Effector CD4-positive, alpha-beta T cell (primary cell): ENCODE measurements around the gene RPL3.
"Not testable (repeated sequence)": the region's sequence is repeated elsewhere in the genome, so short reads cannot be mapped to it uniquely, and the experiment has no call there.

Experiments
- DNase-seq: peaks from one replicate; pipeline ENCODE4 v3.0.0-alpha.2; 2020
- total RNA-seq: gene quantifications from one replicate; lab custom pipeline; 2026; lab: John Stamatoyannopoulos, UW

The RPL3 gene
- 2,074 reads per million, percentile 100 among the genes with 10 or more reads in this experiment for total RNA-seq

DNA sequence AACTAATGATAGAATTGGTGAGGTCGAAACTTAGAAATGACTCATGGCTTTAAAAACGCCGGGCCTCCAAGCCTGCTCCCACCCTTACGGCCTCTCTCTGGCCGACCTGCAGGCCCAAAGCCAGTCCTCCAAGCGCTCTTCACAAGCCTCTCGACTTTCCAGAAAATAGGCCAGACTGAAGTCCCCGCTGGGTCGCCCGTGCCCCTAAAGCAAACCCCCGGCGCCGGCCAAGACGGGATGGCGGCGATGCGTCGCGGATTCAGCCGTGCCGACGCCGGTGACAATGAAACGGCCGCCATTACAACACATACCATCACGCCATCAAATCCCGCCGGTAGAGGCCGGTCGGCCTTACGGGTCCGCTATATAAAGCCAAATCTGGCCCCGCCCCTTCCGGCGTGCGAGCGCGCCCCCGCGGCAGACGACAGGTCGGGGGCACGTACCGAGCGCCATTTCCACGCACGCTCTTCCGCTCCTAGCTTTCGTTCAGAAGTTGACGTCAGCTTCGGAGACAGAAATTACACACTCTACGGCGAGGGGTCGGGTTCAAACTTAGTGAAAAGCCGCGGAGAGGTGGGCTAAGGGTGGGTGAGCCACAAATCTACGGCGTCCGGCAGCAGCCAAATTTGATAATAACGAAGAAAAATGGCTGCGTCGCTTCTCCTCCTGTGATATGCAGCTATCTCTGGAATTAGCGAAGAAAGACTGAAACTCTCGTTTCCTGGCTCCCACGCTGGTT lies at the start of gene RPL3:
TSS of gene RPL3 (minus strand) at position 340 of the 739 bp plus-strand sequence. CDS start at position 314, 26 bp downstream.
- DNase-seq = peak; percentile 95

DNA sequence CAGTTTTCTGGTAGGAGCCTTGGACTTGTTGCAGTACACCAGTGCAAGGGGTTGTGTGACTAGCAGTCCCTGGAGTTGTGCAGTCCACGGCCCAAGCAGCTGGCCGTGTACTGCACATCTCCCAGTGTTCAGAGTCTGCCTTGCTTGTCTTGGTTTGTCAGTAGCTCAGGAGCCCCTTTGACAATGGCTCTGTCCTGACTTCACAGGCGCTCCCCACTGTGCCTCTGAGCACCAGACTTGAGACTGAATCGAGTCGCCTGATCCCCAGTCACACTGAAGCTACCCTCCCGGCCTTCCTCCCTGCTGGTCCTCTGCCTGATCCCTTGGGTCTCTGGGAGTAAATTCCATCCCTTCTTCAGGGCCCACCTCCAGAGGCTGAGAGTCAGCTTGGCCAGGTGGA lies 49.8 kb upstream of the RPL3 start:
- no peak for DNase-seq

DNA sequence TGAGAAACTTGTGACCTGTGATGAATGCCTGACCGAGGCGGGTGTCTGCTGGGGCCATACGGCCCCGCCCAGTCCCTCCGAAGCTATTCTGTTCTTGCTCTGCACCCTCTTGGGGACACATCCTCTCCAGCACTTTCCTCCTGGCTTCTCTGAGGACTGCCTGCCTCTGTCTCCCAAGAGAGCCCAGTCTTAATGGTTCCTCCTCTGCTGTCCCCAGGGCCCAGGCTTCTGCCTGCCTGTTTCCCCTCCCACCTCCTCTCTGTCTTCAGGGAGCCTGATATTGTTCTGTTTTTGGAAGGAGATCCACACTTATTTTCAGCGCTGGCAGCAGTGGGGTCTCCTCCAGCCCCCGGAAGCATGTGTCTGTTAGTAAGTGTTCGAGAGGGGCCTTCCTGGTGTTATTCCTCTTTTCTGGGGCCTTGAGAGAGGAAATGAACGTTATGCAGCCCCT lies 49.1 kb upstream of the RPL3 start:
- DNase-seq = no peak

DNA sequence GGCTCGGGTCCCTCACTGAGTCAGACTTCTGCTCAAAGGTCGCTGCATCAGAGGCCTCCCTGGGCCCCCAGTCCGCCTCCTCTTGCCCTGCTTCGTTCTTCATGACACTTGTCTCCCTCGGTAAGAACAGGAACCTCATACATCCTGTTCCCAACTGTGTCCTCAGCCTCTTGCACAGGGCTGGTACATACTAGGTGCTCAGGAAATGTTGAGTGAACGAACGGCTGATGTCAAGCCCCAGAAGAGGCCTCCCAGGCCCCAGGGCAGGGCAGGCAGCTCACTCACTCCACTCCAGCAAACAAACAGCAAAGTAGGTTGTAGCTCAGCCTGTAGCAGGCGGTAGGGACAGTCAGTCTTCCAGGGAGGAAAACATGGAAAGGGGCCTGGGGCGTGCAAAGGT lies 47.6 kb upstream of the RPL3 start:
- no peak for DNase-seq

DNA sequence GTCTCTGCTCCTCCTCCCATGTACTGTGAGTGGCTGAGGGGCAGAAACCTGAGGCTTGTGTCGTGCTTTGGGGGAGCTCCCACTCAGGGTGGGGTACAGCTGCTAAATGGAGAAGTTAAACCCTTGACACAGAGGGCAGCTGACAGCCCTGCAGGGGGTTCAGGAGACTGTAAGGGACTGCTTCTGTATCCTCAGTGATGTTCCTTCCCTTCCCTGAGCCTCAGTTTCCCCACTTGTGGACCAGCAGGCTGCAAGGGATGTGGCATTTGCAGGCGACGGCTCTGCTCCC lies 46.0 kb upstream of the RPL3 start:
- DNase-seq = no peak

DNA sequence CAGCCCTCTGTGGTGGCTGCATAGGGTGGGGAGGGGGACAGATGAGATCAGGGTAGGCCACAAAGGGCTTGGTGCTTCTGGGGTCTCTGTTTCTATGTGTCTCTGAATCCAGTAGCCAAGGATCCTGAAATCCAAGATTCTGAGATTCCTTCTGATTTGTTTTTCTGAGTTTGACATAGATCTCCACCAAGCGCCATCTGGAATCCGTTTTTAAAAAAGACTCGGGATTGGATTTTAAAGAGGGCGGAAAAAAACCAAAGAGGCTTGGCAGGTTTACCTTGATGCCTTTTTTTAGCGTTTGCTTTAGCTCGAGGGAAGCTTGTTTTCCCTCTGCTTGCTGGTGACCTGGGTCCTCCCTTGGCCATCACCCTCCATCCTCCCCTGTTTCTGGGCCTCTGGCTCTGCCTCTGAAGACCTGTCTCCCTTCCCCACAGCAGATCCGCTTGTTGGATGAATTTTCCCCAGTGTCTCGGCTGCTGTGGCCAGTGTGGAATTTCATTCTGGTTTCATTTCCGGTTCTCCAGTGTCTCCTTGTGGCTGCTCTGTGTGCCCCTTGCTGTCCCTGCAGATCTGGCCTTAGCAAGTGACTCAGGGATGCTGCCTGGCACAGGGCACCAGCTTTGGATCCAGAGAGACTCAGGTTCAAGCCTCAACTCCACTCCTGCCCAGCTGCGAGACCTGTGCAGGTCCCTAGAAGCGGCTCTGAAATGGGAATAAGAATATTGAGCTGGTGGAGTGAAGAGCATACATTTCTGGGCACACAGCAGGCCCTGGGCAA lies 45.5 kb upstream of the RPL3 start:
- DNase-seq = no peak

DNA sequence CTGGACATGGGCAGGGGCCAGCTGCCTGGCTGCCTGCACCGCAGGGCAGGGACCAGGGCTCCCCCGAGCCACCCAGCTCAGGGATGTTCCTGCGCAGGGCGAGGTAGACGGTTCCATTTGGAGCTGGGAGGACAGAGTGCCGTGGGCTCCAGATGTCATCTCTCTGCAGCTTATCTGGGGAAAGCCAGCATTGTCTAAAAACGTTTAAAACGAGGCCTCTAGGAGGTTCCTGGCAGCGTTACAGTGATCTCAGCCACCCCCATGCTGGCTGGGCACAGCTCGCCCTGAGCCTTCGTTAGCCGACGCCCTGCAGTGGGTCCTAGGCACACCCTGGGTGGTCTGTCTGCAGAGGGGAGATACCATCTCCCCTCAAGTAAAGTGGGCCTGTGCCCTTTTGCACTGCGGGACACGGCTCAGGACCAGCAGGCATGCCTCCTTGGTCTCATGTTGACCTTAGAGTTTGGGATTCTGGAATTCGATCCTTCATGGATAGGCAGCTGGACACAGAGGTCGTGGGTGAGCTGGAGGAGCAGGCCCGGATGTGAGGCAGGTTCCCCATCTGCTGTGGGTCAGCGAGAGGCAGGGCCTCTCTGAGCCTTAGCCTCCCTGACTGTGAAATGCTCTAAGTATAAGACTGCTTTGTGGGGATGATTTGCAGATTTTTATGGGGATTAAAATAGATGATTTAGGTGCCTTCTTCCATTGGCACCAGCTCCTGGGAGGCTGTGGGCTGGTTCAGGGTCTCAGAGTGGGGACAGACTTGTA lies 44.5 kb upstream of the RPL3 start:
- no peak for DNase-seq

DNA sequence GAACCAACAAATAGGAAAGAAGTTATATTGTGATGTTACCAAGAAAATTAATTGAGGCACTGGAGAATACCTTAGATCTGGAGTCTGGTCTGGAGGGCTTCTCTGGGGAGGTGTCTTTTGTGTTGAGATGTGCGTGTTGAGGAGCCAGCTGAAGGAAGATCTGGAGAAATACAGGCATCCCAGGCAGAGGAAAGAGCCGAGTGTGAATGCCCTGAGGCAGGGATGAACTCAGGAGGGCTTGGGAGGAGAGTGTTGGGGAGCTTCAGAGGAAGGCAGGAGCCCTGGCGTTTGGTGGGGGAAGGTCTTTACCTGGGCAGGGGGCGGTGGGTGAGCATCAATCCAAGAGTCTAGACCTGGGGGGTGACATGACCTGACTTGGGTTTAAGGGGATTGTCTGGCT lies 43.5 kb upstream of the RPL3 start:
- DNase-seq = no peak

DNA sequence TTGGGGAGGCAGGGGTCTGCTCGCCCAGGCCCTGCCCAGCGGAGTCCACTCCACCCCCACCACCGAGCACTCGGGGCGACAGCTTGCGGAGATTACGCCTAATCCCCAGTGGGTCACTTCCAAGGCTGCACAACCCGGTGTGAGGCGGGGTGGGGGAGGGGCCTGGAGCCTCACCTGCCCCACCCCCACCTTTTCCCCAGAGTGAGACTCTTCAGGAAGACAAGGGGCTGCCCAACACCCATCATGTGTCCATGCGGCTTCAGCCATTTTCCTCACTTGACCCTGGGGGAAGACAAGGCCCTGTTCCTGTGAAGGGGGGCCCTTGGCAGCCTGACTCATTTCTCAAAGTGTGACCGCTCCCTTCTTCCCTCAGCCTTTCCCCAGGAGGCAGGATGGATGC lies 42.8 kb upstream of the RPL3 start:
- no peak for DNase-seq

DNA sequence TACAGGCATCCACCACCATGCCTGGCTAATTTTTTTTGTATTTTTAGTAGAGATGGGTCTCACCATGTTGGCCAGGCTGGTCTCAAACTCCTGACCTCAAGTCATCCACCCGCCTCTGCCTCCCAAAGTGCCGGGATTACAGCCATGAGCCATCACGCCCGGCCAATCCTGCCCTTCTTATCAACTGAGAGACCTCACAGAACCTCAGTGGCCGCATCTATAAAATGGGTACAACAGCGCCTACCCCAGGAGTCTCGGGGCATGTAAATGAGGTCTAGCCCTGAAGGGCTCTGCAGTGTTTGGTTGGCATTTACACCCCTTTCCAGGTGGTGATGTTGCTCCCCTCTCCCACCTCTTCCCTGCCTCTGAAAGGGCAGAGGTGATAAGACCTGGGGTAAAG lies 42.1 kb upstream of the RPL3 start:
- DNase-seq = no peak

DNA sequence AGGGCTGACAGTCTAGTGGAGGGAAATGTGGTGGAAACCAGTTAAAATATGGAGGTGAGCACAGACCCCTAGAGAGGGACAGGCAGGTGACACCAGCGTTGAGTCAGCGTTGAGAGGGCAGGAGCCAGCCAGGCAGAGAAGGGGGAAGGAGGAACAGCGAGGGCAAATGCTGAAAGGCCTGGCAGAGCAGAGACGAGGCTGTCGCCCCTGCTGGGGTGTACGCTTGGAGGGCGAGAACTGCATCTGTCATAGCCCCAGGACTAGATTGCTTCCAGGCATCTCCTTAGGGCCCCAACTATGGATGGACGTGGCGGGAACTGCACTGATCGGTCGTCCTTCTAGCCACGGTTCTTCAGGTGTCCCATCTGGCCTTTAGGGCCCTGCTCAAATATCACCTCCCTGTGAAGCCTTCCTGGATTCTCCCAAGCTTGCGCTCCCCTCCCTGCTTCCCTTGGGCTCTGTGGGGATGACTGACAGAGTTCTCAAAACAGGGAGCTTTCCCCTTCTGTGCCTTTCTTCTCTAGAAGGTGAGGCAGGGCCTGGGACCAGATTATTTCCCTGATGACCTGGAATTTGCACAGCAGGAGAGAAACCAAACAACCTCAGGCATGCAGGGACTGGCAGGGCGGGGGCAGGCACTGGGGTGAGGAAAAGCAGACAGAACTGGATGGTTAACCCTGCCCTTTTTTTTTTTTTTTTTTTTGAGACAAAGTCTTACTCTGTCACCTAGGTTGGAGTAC lies 41.4 kb upstream of the RPL3 start:
- no peak for DNase-seq

DNA sequence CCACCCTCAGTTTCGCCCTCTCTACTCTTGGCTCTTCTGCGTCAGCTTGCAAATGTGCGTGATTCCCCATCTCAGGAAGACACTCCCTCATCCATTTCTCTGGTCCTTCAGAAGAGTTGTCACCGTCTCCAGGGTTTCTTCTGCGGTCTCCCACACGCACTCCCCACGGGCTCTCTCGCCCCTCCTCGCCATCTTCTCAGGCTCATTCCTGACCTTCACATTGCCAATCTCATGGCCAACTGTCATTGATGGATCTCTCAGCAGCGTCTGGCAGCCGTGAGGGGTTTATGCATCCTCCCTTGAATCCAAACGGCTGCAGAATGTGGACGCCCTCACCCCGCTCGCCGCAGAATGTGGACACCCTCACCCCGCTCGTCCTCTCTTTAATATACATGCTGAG lies 40.8 kb upstream of the RPL3 start:
- DNase-seq = no peak

DNA sequence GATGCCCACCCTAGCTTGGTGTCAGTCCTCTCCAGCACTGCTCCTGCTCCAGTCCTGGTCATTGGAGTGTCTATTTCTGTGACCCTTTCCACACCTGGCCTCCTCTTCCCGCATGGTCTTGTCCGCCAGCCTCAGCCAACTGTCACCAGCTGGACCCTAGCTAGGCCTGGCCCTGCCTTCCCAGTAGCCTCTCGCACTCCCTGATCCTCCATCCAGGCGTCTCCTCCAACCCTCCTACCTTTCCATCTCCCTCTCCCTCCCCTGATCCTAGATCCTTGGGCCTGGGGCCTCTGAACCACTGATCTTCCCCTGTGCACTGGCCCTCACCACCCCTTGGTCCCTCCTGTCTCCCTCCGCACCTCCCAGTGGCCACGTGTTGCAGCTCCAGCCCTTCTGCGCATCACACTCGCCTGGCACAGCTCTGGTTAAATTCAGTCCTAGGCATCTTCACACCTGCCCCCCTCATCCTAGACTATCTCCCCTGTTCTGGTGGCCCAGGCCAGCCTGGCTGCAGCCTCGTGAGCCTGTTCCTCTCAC lies 40.3 kb upstream of the RPL3 start:
- DNase-seq = no peak

DNA sequence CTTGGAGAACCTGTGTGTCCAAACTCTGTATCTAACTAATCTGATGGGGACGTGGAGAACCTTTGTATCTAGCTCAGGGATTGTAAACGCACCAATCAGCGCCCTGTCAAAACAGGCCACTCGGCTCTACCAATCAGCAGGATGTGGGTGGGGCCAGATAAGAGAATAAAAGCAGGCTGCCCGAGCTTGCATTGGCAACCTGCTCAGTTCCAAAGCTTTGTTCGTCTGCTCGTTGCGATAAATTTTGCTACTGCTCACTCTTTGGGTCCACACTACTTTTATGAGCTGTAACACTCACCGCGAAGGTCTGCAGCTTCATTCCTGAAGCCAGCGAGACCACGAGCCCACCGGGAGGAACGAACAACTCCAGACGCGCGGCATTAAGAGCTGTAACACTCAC lies 38.8 kb upstream of the RPL3 start:
- DNase-seq = not testable (repeated sequence)

DNA sequence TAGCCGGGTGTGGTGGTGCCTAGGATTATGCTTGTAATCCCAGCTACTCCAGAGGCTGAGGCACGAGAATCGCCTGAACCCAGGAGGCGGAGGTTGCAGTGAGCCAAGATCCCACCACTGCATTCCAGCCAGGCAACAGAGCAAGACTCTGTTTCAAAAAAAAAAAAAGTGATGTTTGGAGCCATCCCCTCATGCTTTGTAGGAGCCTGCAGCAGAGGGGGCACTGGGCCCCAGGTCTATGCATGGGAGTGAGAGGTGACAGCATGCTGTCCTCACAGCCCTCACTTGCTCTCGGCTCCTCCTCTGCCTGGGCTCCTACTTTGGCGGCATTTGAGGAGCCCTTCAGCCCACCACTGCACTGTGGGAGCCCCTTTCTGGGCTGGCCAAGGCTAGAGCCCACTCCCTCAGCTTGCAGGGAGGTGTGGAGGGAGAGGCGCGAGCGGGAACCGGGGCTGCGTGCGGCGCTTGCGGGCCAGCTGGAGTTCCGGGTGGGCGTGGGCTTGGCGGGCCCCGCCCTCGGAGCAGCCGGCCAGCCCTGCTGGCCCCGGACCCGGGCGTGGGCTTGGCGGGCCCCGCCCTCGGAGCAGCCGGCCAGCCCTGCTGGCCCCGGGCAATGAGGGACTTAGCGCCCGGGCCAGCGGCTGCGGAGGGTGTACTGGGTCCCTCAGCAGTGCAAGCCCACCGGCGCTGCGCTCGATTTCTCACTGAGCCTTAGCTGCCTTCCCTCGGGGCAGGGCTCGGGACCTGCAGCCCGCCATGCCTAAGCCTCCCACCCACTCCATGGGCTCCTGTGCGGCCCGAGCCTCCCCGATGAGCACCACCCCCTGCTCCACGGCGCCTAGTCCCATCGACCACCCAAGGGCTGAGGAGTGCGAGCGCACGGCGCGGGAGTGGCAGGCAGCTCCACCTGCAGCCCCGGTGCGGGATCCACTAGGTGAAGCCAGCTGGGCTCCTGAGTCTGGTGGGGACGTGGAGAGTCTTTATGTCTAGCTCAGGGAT lies 38.0 kb upstream of the RPL3 start:
- DNase-seq = not testable (repeated sequence)

DNA sequence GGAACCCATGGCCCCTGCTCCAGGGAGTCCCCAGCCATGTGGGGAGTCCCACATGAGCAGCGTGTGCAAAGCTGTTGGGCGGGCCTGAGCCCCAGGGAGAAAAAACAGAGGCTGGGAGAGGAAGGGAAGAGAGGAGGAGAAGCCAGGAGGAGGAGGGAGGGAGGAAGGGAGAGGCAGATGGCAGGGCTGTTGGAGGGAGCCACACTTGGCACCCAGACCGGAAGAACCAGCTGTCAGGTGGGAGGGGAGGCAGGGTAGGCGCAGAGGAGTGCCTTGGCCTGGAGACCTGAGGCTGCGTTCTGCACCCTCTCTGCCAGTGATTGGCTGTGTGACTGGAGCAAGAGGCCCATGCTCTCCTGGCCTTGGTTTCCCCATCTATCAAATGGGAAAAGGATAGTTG lies 37.0 kb upstream of the RPL3 start:
- DNase-seq = no peak

DNA sequence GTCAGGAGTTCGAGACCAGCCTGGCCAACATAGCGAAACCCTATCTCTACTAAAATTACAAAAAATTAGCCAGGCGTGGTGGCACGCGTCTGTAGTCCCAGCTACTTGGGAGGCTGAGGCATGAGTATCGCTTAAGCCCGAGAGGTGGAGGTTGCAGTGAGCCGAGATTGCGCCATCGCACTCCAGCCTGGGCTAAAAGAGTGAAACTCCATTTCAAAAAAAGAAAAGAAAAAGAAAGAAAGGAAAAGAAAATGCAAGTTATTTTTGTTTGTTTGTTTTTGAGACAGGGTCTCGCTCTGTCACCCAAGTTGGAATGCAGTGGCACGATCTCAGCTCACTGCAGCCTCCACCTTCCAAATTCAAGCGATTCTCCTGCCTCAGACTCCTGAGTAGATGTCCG lies 36.4 kb upstream of the RPL3 start:
- not testable (repeated sequence) for DNase-seq

DNA sequence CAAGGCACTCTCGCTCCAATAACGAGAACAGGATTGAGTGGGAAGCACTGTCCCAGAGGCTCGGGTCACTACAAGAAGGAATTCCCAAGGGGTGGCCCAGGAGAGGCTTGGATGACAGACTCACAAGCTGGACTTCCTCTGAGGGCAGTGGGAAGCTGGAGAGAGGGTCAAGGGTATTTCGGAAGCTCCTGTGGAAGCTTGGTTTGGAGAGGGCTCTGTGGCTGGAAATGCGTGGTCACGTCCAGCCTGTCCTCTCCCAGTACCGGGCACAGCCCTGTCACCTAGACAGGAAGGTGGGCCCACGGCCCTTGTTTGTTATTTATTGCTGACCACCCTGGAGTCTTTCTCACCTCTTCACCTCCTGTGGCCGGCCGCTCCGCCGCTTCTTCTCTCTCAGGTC lies 35.7 kb upstream of the RPL3 start:
- DNase-seq = no peak

DNA sequence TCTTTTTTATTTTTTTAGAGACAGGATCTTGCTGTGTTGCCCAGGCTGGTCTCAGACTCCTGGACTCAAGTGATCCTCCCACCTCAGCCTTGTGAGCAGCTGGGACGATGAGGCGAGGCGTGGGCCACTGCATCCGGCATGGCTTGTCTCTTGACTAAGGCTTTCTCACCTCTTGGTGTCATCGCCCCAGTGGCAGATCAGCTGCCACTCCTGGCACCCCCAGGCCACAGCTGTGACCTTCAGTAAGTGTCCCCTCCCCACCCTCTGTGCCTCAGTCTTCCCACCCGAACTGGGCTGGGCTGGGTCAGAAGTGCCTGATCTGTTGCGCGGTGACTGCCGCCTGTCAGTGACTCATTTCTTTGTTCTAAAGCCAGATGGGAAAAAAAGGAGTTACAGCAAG lies 33.9 kb upstream of the RPL3 start:
- no peak for DNase-seq

DNA sequence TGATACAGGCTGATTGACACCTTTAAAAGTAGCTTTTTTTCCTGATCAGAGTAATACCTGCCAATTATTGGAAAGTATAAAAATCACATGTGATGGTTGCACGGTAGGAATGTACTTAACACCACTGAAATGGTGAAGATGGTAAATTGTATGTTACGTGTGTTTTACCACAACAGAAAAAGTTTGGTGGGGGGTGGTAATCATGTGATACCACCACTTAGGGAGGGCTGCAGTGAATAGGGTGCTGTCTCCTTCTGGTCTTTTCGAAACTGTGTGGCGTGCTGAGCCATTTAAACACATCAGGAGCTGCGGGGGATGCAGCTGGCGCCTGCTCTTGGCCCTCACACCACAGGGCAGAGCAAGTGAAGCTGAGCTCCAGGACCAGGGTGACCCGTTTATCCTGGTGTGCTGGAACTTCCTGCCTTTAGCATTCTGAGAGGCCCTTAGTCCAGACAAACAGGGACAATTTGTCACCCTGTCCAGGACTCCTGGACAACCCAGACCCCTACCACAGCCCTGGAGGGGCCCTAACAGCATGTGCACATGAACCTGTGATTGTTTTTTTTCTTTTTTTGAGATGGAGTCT lies 33.0 kb upstream of the RPL3 start:
- DNase-seq = no peak

DNA sequence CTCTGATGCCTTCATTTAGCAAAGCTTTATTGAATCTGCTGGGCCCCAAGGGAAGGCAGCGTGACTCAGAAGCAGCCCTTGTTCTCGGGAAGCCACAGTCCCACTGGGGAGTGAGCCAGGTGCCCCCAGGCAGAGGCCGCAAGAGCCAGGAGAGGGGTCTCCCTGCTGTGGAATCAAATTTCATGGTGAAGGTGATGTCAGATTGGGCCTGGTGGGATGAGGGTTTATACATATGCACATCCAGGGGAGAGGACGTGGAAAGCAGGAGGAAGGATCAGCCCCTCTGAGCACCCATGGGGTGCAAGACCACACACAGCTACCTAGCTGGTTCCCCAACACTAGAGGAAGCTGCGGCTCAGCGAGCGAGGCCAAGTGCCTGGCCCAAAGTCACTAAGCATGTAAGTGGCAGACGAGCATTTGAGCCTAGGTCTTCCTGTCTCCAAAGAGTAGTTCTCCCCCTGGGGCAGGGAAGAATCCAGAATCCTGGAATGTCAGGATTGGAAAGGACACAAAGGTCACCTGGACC lies 32.3 kb upstream of the RPL3 start:
- no peak for DNase-seq
